SU-DHL-6 (cell line): Measurements from ENCODE around the gene SSC5D.

ENCODE experiments used
- CTCF ChIP-seq: fragments of 200-600 bp; sonication (generic); IDR thresholded peaks from one replicate; pipeline ENCODE4 v1.5.1; 2017; ENCODE audit warnings: antibody characterized with exemption, mild to moderate bottlenecking, low read length, moderate library complexity; ENCODE audit not compliant: insufficient read depth, poor library complexity, severe bottlenecking
- EZH2phosphoT487 ChIP-seq: fragments of 200-600 bp; sonication (generic), shearing (Covaris generic); conservative IDR thresholded peaks from 2 replicates; pipeline ENCODE4 v1.6.1; 2018; ENCODE audit warnings: mild to moderate bottlenecking, antibody characterized with exemption, low read length, moderate library complexity, mixed read lengths

- no peak for TF ChIP-seq CTCF
- no peak for TF ChIP-seq EZH2phosphoT487
Measured at GRCh38 chr19:55488986-55489710, 912 bp downstream of the SSC5D start.
